KOPT-K1 (cell line): ENCODE measurements around the gene NEU4.

Source experiments
- H3K27ac ChIP-seq: fragments of 200-600 bp; sonication (generic); 2 replicates; pipeline ENCODE4 v1.5.1; 2016; ENCODE audit warnings: antibody characterized with exemption, mild to moderate bottlenecking, low read depth, low read length; ENCODE audit not compliant: poor library complexity, severe bottlenecking
- H3K36me3 ChIP-seq: fragments of 200-600 bp; sonication (generic); 2 replicates; pipeline ENCODE4 v1.5.1; 2017; ENCODE audit warnings: antibody characterized with exemption, mild to moderate bottlenecking, low read length, moderate library complexity; ENCODE audit not compliant: insufficient read depth
- H3K9me3 ChIP-seq: fragments of 200-600 bp; sonication (generic); 2 replicates; pipeline ENCODE4 v1.5.1; 2017; ENCODE audit warnings: antibody characterized with exemption, low read length, mild to moderate bottlenecking; ENCODE audit not compliant: insufficient read depth, poor library complexity, severe bottlenecking

The NEU4 gene

DNA sequence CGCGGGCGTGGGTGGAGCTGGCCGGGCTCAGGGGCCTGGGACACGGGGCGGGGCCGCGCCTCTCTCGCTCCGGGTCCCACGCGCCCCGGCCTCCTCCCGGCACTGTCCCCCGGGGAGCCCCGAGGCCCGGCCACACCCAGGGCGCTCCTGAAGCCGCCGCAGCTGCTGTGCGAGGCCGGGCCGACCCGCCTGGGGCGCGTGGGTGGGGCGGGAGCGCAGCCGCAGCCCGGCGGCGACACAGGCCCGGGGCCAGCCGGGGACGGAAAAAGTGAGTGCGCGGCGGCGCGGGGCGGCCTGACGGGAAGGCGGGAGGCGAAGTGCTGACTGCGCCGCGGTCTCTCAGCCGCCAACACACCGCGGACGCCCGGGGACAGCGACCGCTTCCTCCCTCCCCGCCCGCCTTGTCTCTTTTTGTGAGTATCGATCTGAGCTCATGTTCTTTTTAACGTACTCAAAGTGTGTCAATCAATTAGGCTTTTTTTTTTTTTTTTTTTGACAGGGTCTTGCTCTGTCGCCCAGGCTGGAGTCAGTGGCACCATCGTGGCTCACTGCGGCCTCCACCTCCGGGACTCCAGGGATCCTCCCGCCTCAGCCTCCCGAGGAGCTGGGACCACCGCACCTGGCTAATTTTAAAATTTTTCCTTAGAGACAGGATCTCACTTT, 35.2 kb downstream of the NEU4 start:
- H3K9me3 ChIP-seq: no peaks in the 10 kb centered on the region
- no peaks in the 10 kb centered on the region for H3K36me3 ChIP-seq
- H3K27ac ChIP-seq: peak overlapping the region; percentile 34

GRCh38 chr2:241844831-241845578, 36.0 kb downstream of the NEU4 start:
- H3K36me3 ChIP-seq: no peaks in the 10 kb centered on the region
- H3K9me3 ChIP-seq: no peaks in the 10 kb centered on the region
- H3K27ac ChIP-seq: no peak overlapping the region

GRCh38 chr2:241846406-241846805, 37.4 kb downstream of the NEU4 start:
- Histone ChIP-seq H3K9me3 (no peaks in the 10 kb centered on the region), H3K36me3 (no peaks in the 10 kb centered on the region), H3K27ac (no peak overlapping the region)

DNA sequence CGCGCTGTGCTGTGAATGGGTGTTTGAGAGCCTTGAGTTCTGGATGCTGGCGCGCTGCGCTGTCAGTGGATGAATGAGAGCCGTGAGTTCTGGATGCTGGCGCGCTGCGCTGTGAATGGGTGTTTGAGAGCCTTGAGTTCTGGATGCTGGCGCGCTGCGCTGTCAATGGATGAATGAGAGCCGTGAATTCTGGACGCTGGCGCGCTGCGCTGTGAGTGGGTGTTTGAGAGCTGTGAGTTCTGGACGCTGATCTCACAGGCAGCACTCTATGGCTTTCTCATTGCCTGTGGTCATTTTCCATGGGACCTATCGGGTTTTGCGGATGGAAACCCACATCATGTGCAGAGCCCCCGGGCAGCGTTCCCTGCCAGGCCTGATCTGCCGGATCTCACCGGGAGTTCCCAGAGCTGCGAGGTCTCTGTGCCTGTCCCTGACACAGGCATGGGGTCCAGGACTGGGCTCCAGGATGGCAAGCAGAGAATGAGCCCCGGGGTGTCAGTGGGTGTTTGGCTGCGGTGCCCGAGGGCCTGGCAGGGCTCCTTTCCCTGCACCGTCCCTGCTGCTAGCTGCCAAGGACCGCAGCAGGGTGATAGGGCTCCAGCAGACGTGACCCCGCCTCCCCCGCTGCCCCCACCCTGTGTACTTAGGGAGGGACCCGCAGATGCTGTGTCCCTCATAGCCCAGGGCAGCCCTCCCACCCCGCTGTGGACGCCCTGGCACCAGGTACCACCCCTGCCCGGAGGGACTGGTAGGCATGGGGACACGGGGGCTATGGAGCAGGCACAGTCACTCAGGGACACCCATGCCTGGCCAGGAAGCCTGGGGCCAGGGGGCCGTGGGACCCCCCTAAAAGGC, 40.0 kb downstream of the NEU4 start:
- H3K9me3 ChIP-seq: no peaks in the 10 kb centered on the region
- no peak overlapping the region for H3K27ac ChIP-seq
- no peaks in the 10 kb centered on the region for H3K36me3 ChIP-seq

DNA sequence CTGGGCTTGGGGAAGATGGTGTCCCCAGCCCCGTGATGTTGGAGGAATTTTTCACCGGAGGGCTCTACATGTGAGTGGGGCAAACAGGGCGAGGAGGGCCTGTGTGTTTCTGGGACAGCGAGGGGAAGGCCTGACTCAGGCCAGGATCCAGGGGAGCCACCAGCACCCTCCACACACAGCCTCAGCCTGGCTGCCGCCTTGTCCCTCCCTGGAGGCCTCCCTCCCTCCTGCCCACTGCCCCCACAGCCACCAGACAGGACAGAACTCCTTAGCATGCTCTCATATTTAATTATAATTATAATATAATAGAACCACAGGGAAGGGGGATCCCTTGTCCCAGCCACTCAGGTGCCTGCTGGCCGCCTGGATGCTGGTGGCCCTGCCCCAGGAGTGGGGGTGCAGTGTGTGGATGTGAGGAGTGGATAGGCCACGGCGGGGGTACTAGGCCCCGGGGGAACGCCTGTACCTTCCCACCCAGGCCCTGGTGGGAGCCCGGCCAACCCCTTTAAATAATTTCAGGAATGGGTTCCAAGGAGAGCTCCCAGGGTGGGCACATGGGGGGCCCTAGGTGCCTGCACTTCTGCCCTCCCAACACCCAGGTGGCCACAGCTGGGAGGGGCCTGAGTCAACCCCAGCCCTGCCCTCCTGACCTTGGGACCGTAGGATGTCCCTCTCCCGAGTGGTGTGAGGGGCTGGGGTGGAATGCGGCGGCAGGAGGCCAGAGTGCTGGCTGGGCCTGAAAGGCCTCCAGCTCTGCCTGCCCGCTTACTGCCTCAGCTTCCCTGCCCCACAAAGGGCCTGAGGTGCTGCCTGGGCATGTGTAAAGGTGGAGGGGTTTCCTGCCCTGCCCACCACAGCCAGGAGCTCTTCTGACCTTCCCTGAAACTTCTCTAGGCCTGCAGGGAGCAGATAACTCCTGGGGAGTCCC, 40.9 kb downstream of the NEU4 start:
- H3K27ac ChIP-seq: no peak overlapping the region
- H3K36me3 ChIP-seq: no peaks in the 10 kb centered on the region
- no peaks in the 10 kb centered on the region for H3K9me3 ChIP-seq

GRCh38 chr2:241850544-241851324, 41.7 kb downstream of the NEU4 start:
- no peak overlapping the region for H3K27ac ChIP-seq
- H3K36me3 ChIP-seq: no peaks in the 10 kb centered on the region
- H3K9me3 ChIP-seq: no peaks in the 10 kb centered on the region

- Histone ChIP-seq H3K9me3 (no peaks in the 10 kb centered on the region), H3K36me3 (no peaks in the 10 kb centered on the region), H3K27ac (no peak overlapping the region)
Measured at GRCh38 chr2:241851325-241852115, 42.5 kb downstream of the NEU4 start.

DNA sequence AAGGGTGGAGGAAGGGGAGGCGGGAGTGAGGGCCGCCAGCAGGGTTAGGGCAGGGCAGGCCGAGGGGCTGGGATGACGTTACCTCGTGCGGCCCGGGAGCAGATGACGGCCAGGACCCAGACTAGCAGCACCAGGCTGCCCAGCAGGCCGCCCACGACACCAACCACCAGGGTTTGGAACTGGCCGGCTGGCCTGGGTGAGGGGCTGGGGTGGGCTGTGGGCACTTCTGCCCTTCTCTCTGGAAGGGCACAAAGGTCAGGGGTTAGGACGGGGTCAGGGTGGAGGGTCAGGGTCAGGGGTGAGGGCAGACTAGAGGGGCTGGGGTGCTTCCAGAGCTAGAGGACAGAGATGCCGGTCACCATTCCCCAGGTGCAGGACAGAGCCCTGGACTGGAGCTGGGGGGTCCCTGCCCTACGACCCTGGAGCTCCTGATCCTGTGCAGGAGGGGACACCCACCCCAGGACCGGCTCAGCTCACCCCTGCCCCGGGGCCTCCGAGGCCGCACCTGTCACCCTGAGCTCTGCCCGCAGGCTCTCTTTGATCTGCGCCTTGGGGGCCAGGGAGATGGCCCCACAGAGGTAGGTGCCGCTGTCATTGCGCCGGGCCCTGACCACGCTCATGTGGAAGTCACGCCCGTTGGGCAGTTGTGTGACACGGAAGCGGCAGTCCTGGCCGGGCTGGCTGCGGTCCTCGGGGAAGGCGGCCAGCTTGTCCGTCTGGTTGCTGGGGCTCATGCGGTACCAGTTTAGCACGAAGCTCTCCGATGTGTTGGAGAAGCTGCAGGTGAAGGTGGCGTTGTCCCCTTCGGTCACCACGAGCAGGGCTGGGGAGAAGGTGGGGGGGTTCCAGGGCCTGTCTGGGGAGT, 43.4 kb downstream of the NEU4 start:
- no peak overlapping the region for H3K27ac ChIP-seq
- no peaks in the 10 kb centered on the region for H3K9me3 ChIP-seq
- no peaks in the 10 kb centered on the region for H3K36me3 ChIP-seq

GRCh38 chr2:241852981-241853631, 44.1 kb downstream of the NEU4 start:
- Histone ChIP-seq H3K27ac (no peak overlapping the region), H3K9me3 (no peaks in the 10 kb centered on the region), H3K36me3 (no peaks in the 10 kb centered on the region)

- Histone ChIP-seq H3K9me3 (no peaks in the 10 kb centered on the region), H3K27ac (no peak overlapping the region), H3K36me3 (no peaks in the 10 kb centered on the region)
Measured at GRCh38 chr2:241853651-241854341, 44.8 kb downstream of the NEU4 start.

DNA sequence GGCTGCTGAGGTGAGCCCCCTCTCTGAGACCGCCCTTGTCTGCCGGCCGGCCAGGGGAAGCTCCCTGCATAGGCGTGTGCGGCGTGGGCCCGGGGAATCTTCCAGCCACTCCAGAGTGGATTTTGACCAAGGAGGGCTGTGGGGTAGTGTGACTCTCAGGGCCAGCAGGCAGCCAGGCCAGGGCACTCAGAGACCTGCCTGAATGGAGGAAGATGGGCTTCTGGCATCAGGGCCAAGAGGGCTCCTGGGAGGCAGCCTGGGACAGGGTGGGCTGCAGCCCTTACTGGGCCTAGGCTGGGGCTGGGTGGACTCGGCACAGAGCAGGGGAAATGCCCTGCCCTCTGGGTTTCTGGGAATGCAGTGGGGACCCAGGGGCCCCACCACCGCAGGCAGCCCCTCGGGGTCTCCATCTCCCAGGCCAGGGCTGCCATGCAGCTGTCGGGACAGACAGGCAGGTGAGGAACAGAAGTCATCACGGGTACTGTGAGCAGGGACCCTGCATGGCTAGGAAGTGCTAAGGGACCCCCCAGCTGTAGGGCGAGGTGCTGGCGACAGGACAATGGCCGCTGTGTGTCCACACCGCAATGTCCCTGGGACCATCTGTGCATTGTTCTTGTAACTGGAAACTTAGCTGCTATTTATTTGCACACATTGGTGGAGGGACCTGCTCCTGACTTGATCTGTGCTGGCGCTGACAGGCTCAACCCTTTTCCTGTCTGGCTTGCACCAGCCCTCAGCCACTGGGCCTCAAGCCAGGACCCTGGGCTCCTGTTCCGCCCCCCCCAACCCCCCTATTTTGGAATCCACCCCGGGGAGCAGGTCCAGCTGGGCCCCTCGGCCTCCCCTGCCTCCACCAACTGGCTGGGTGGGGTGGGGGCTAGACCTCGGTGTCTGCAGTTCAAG, 45.6 kb downstream of the NEU4 start:
- no peaks in the 10 kb centered on the region for H3K36me3 ChIP-seq
- H3K27ac ChIP-seq: no peak overlapping the region

More for the DNA sequence above, 45.6 kb downstream of the NEU4 start:
- no peaks in the 10 kb centered on the region for H3K9me3 ChIP-seq
